HCT116 (cell line): Measurements from ENCODE around the gene CBR4. TPM values are rescaled to one million over a fixed set of nuclear protein-coding genes. Genes with fewer than 3 reads are reported as not detected.
"Not testable (repeated sequence)": the region's sequence is repeated elsewhere in the genome, so short reads cannot be mapped to it uniquely, and the experiment has no call there.

Source experiments
- ATAC-seq: fragments of 200-7000 bp; cut with Tn5 transposase; 2 replicates; pipeline ENCODE4 v1.9.1; 2020; ENCODE audit warnings: mild to moderate bottlenecking, moderate library complexity
- BruUV-seq: library from RNA; stranded (reverse); fragments of 400-500 nt; replicated peaks from 2 replicates; lab custom pipeline; 2021; lab: Mats Ljungman, UMichigan
- CTCF ChIA-PET: fragments of 300-600 bp; sonication (Branson Sonifier 250); formaldehyde crosslinking; loops from one replicate; lab custom pipeline; 2021; ENCODE audit warnings: antibody characterized with exemption; lab: Charles Lee
- POLR2A ChIA-PET: fragments of 300-600, 350-600 bp; sonication (Branson Sonifier 250); formaldehyde crosslinking; loops from one replicate; lab custom pipeline; 2021; ENCODE audit warnings: antibody characterized with exemption; lab: Charles Lee
- RAD21 ChIA-PET, 2 experiments: fragments of 300-600 bp; sonication (Branson Sonifier 250); formaldehyde crosslinking; loops; one replicate each; lab custom pipeline; 2023; ENCODE audit warnings: low total read pairs in 2 of 2; ENCODE audit not compliant: uncharacterized antibody in 2 of 2, unreplicated experiment in 2 of 2, low non-redundant PET in 1 of 2; lab: Charles Lee
- DNase-seq: peaks from one replicate; pipeline ENCODE4 v3.0.0-alpha.2; 2010; ENCODE audit warnings: low read depth, low spot score
- H2AFZ ChIP-seq: fragments of 200-600 bp; shearing (Covaris generic), sonication (generic); 2 replicates; pipeline ENCODE4 v1.6.1; 2017; ENCODE audit warnings: low read depth, mixed run types, mixed read lengths, antibody characterized with exemption, low read length; ENCODE audit not compliant: poor library complexity, severe bottlenecking
- H3K27ac ChIP-seq: 2 replicates; pipeline ENCODE4 v1.5.1; 2012; ENCODE audit warnings: low read depth, low read length
- H3K27me3 ChIP-seq: fragments of 200-600 bp; sonication (generic); 2 replicates; pipeline ENCODE4 v1.6.1; 2016; ENCODE audit warnings: mixed run types, low read length, mixed read lengths; ENCODE audit not compliant: insufficient read depth
- H3K36me3 ChIP-seq, 2 experiments: fragments of 200-500 bp in 1 of 2; fragments of 200-600 bp in 1 of 2; sonication (Bioruptor generic) in 1 of 2; sonication (generic) in 1 of 2; 2 replicates each; pipeline versions ENCODE4 v1.5.1 to v1.6.1; 2014 to 2016; ENCODE audit warnings: low read length in 2 of 2, inconsistent platforms in 1 of 2, mixed read lengths in 1 of 2, mixed run types in 1 of 2; ENCODE audit not compliant: insufficient read depth in 2 of 2, control insufficient read depth in 1 of 2
- H3K4me1 ChIP-seq, 2 experiments: fragments of 200-600 bp in 1 of 2; sonication (generic) in 1 of 2; 2 replicates each; pipeline versions ENCODE4 v1.5.1 to v1.6.1; 2012 to 2017; ENCODE audit warnings: low read length in 2 of 2, inconsistent platforms in 1 of 2, mild to moderate bottlenecking in 1 of 2, mixed read lengths in 1 of 2, mixed run types in 1 of 2, moderate library complexity in 1 of 2; ENCODE audit not compliant: insufficient read depth in 2 of 2, control insufficient read depth in 1 of 2
- H3K4me2 ChIP-seq: fragments of 200-600 bp; sonication (generic); 2 replicates; pipeline ENCODE4 v1.6.1; 2017; ENCODE audit warnings: mixed run types, low read length, mixed read lengths
- H3K4me3 ChIP-seq, 2 experiments: fragments of 200-600 bp in 1 of 2; sonication (generic) in 1 of 2; replicated peaks in 1 of 2; 2 replicates each; pipeline ENCODE4 v1.5.1; 2011 to 2016; ENCODE audit warnings: low read length in 2 of 2, control low read depth in 1 of 2, low read depth in 1 of 2, mild to moderate bottlenecking in 1 of 2, mixed read lengths in 1 of 2, mixed run types in 1 of 2
- H3K79me2 ChIP-seq: fragments of 200-600 bp; sonication (generic); 2 replicates; pipeline ENCODE4 v1.6.1; 2017; ENCODE audit warnings: mild to moderate bottlenecking, mixed run types, low read length, moderate library complexity, mixed read lengths; ENCODE audit not compliant: insufficient read depth
- H3K9ac ChIP-seq: fragments of 200-600 bp; sonication (generic); 2 replicates; pipeline ENCODE4 v1.6.1; 2016; ENCODE audit warnings: low read length, mixed read lengths
- H3K9me2 ChIP-seq: fragments of 200-600 bp; sonication (generic), shearing (Covaris generic); 2 replicates; pipeline ENCODE4 v1.6.1; 2017; ENCODE audit warnings: mixed run types, mild to moderate bottlenecking, moderate library complexity; ENCODE audit not compliant: insufficient read depth
- H3K9me3 ChIP-seq, 2 experiments: fragments of 200-500 bp in 1 of 2; fragments of 200-600 bp in 1 of 2; sonication (Bioruptor generic) in 1 of 2; sonication (generic) in 1 of 2; 2 replicates each; pipeline ENCODE4 v1.6.1; 2014 to 2017; ENCODE audit warnings: low read length in 2 of 2, mixed read lengths in 2 of 2, inconsistent platforms in 1 of 2, low read depth in 1 of 2, mild to moderate bottlenecking in 1 of 2, mixed run types in 1 of 2, moderate library complexity in 1 of 2; ENCODE audit not compliant: control insufficient read depth in 1 of 2, insufficient read depth in 1 of 2
- H4K20me1 ChIP-seq: fragments of 200-600 bp; sonication (generic), shearing (Covaris generic); 2 replicates; pipeline ENCODE4 v1.6.1; 2017; ENCODE audit warnings: mixed run types, mild to moderate bottlenecking, moderate library complexity; ENCODE audit not compliant: insufficient read depth
- EGR1 ChIP-seq: IDR thresholded peaks from 2 replicates; pipeline ENCODE4 v1.6.1; 2012; ENCODE audit warnings: low read depth
- FOSL1 ChIP-seq: IDR thresholded peaks from 2 replicates; pipeline ENCODE4 v1.6.1; 2012; ENCODE audit warnings: low read depth
- JUND ChIP-seq: IDR thresholded peaks from 2 replicates; pipeline ENCODE4 v1.6.1; 2012
- RAD21 ChIP-seq: IDR thresholded peaks from 2 replicates; pipeline ENCODE4 v1.6.1; 2012; ENCODE audit warnings: low read depth, mild to moderate bottlenecking
- TCF7L2 ChIP-seq: IDR thresholded peaks from 2 replicates; pipeline ENCODE4 v1.7.0; 2011; ENCODE audit warnings: borderline replicate concordance, inconsistent platforms; ENCODE audit not compliant: insufficient read depth, insufficient read length; ENCODE audit errors: extremely low read depth
- YY1 ChIP-seq: IDR thresholded peaks from 2 replicates; pipeline ENCODE4 v1.6.1; 2011; ENCODE audit warnings: low read length, low read depth, moderate library complexity, mild to moderate bottlenecking; ENCODE audit not compliant: insufficient replicate concordance; ENCODE audit errors: extremely low read depth
- ZBTB33 ChIP-seq: IDR thresholded peaks from 2 replicates; pipeline ENCODE4 v1.6.1; 2011; ENCODE audit warnings: mild to moderate bottlenecking, low read length, moderate library complexity; ENCODE audit not compliant: insufficient replicate concordance; ENCODE audit errors: extremely low read depth
- intact Hi-C: fragments of 100-400 bp; cut with micrococcal nuclease; formaldehyde crosslinking; loops from 2 replicates; pipeline ENCODE4 v1.10.0; 2022
- total RNA-seq: library from RNA; stranded (reverse); gene quantifications from one replicate; pipeline ENCODE4 v1.2.1, GENCODE V29; 2021; ENCODE audit not compliant: unreplicated experiment
- TF ChIP-seq, protein P1 (sequence below): IDR thresholded peaks from 2 replicates; pipeline ENCODE4 v1.6.1; 2012; ENCODE audit warnings: low read depth

CBR4 gene
- total RNA-seq, 1 experiment from 2014 or later: 32.3 TPM

- BruUV-seq: no TSS peak
- H4K20me1 ChIP-seq: no peaks in the 10 kb centered on the region
- no peak for ATAC-seq
Observed at GRCh38 chr4:168955674-168956073, 54.4 kb downstream of the CBR4 start.

GRCh38 chr4:168952821-168953246, 57.2 kb downstream of the CBR4 start:
- intact Hi-C loops, DNase-seq, RAD21 ChIA-PET, H3K27me3 ChIP-seq, H4K20me1 ChIP-seq, BruUV-seq, H3K79me2 ChIP-seq, H3K9ac ChIP-seq, H3K4me3 ChIP-seq, H3K36me3 ChIP-seq, H3K4me1 ChIP-seq, CTCF ChIA-PET, H3K9me3 ChIP-seq, H2AFZ ChIP-seq, H3K9me2 ChIP-seq, ATAC-seq, H3K27ac ChIP-seq, POLR2A ChIA-PET, H3K4me2 ChIP-seq: not testable (repeated sequence)

More at GRCh38 chr4:168955674-168956073, 54.4 kb downstream of the CBR4 start:
- no peak for DNase-seq
- TF ChIP-seq TCF7L2 (no peak), FOSL1 (no peak), ZBTB33 (no peak), EGR1 (no peak), JUND (no peak), YY1 (no peak), RAD21 (no peak)
- TF ChIP-seq, protein P1, sequence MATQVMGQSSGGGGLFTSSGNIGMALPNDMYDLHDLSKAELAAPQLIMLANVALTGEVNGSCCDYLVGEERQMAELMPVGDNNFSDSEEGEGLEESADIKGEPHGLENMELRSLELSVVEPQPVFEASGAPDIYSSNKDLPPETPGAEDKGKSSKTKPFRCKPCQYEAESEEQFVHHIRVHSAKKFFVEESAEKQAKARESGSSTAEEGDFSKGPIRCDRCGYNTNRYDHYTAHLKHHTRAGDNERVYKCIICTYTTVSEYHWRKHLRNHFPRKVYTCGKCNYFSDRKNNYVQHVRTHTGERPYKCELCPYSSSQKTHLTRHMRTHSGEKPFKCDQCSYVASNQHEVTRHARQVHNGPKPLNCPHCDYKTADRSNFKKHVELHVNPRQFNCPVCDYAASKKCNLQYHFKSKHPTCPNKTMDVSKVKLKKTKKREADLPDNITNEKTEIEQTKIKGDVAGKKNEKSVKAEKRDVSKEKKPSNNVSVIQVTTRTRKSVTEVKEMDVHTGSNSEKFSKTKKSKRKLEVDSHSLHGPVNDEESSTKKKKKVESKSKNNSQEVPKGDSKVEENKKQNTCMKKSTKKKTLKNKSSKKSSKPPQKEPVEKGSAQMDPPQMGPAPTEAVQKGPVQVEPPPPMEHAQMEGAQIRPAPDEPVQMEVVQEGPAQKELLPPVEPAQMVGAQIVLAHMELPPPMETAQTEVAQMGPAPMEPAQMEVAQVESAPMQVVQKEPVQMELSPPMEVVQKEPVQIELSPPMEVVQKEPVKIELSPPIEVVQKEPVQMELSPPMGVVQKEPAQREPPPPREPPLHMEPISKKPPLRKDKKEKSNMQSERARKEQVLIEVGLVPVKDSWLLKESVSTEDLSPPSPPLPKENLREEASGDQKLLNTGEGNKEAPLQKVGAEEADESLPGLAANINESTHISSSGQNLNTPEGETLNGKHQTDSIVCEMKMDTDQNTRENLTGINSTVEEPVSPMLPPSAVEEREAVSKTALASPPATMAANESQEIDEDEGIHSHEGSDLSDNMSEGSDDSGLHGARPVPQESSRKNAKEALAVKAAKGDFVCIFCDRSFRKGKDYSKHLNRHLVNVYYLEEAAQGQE: no peak
- TF ChIP-seq, all 23 proteins: peak for 0
- no peak overlapping the region for H3K9ac ChIP-seq
- ChIA-PET RAD21 (no interaction called here), POLR2A (no interaction called here), CTCF (no interaction called here)
- no peaks in the 10 kb centered on the region for H3K79me2 ChIP-seq
- no peak overlapping the region for H3K4me3 ChIP-seq
- 0 out of 2 replicates have a peak, but pooled peaks cover 3% of the 10 kb centered on the region for H3K9me2 ChIP-seq
- no peak overlapping the region for H3K4me2 ChIP-seq
- H3K36me3 ChIP-seq: no peaks in the 10 kb centered on the region
- intact Hi-C loops: no loop called here
- no peaks in the 10 kb centered on the region for H3K27me3 ChIP-seq
- H3K4me1 ChIP-seq: peaks cover 0 to 6% of the 10 kb centered on the region in 2 experiments; a peak in 1 of 4 replicates
- no peak overlapping the region for H3K27ac ChIP-seq
- H2AFZ ChIP-seq: no peak overlapping the region
- H3K9me3 ChIP-seq: no peaks in the 10 kb centered on the region
